ENCODE measurements around the gene RRBP1.

DNA sequence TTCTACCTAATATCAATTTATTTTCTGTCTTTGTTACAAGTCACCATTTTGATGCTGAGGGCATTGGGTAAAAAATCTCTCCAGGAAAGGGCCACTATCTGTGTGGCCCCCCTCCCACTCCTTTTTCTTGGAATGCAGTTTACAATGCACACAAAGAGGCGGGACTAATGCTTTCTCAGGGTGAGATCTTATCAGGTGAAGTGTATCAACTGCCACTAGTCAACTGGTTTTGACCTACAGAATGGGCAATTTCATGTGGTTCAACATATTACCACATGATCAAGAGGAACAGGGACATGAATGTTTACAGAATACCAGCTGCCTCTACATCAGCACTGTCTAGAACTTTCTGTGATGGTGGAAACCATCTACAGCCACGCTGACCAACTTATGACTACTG, 3.7 kb downstream of the RRBP1 start:
- no peak for TF ChIP-seq SPI1 (IDR thresholded peaks at IDR 0.05; ENCODE audit: borderline replicate concordance, low read depth)
- TF ChIP-seq, protein P1, sequence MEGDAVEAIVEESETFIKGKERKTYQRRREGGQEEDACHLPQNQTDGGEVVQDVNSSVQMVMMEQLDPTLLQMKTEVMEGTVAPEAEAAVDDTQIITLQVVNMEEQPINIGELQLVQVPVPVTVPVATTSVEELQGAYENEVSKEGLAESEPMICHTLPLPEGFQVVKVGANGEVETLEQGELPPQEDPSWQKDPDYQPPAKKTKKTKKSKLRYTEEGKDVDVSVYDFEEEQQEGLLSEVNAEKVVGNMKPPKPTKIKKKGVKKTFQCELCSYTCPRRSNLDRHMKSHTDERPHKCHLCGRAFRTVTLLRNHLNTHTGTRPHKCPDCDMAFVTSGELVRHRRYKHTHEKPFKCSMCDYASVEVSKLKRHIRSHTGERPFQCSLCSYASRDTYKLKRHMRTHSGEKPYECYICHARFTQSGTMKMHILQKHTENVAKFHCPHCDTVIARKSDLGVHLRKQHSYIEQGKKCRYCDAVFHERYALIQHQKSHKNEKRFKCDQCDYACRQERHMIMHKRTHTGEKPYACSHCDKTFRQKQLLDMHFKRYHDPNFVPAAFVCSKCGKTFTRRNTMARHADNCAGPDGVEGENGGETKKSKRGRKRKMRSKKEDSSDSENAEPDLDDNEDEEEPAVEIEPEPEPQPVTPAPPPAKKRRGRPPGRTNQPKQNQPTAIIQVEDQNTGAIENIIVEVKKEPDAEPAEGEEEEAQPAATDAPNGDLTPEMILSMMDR (IDR thresholded peaks at IDR 0.05; ENCODE audit: insufficient read depth, low read length): no peak
- no peak for TF ChIP-seq POLR2AphosphoS5 (IDR thresholded peaks at IDR 0.05; ENCODE audit: low read depth)

Measured in HL-60 (cell line).